Smooth muscle cell (in vitro differentiated cells): Measurements from ENCODE around the gene USHBP1. TPM values are rescaled to one million over a fixed set of nuclear protein-coding genes. Genes with fewer than 3 reads are reported as not detected.

Experiments used
- DNase-seq: peaks from one replicate; lab custom pipeline; 2025; ENCODE audit not compliant: unreplicated experiment; lab: John Stamatoyannopoulos, UW
- H2AFZ ChIP-seq: fragments of 200-600 bp; sonication (generic); 2 replicates; pipeline ENCODE4 v1.6.0; 2016; ENCODE audit warnings: antibody characterized with exemption, low read depth, mild to moderate bottlenecking
- H3F3A ChIP-seq: fragments of 200-600 bp; sonication (generic); 2 replicates; pipeline ENCODE4 v1.6.0; 2017; ENCODE audit warnings: antibody characterized with exemption, low read depth
- H3K27ac ChIP-seq: fragments of 200-600 bp; sonication (generic); 2 replicates; pipeline ENCODE4 v1.5.1; 2016; ENCODE audit warnings: low read depth, mild to moderate bottlenecking
- H3K27me3 ChIP-seq: fragments of 200-600 bp; sonication (generic); 2 replicates; pipeline ENCODE4 v1.6.1; 2016; ENCODE audit warnings: low read depth, mild to moderate bottlenecking
- H3K36me3 ChIP-seq: fragments of 200-600 bp; sonication (generic); 2 replicates; pipeline ENCODE4 v1.5.1; 2016; ENCODE audit warnings: low read depth
- H3K4me1 ChIP-seq: fragments of 200-600 bp; sonication (generic); 2 replicates; pipeline ENCODE4 v1.5.1; 2016; ENCODE audit warnings: low read depth
- H3K4me2 ChIP-seq: fragments of 200-600 bp; sonication (generic); 2 replicates; pipeline ENCODE4 v1.6.0; 2016; ENCODE audit warnings: mild to moderate bottlenecking
- H3K4me3 ChIP-seq: fragments of 200-600 bp; sonication (generic); 2 replicates; pipeline ENCODE4 v1.5.1; 2016; ENCODE audit warnings: mild to moderate bottlenecking
- H3K79me2 ChIP-seq: fragments of 200-600 bp; sonication (generic); 2 replicates; pipeline ENCODE4 v1.6.0; 2016; ENCODE audit warnings: low read depth, mild to moderate bottlenecking
- H3K9ac ChIP-seq: fragments of 200-600 bp; sonication (generic); 2 replicates; pipeline ENCODE4 v1.6.0; 2016; ENCODE audit warnings: low read depth
- H3K9me3 ChIP-seq: fragments of 200-600 bp; sonication (generic); replicated peaks from 2 replicates; pipeline ENCODE4 v1.5.1; 2016; ENCODE audit warnings: low read depth
- H4K20me1 ChIP-seq: fragments of 200-600 bp; sonication (generic); 2 replicates; pipeline ENCODE4 v1.6.0; 2016; ENCODE audit warnings: low read depth
- CTCF ChIP-seq: fragments of 200-600 bp; sonication (generic); IDR thresholded peaks from 2 replicates; pipeline ENCODE4 v1.5.1; 2017; ENCODE audit warnings: borderline replicate concordance, mild to moderate bottlenecking, antibody characterized with exemption; ENCODE audit not compliant: insufficient read depth, poor library complexity, severe bottlenecking
- WGBS: methylation state at CpG from one replicate; pipeline ENCODE4 v1.1.7; 2016; ENCODE audit warnings: low lambda C conversion rate; 5-methylcytosine and 5-hydroxymethylcytosine counted together
- polyA plus RNA-seq: library from polyadenylated mRNA; unstranded; fragments of >200 nt; fragmentation: Nextera tagmentation; extraction: Ambion mirVana; gene quantifications from 2 replicates; pipeline ENCODE4 v1.2.1, GENCODE V29; 2016
- total RNA-seq: library from RNA; depleted of rRNA; stranded (reverse); fragments of >200 nt; gene quantifications from 2 replicates; pipeline ENCODE4 v1.2.3, GENCODE V29; 2014

The USHBP1 gene
- total and polyA plus RNA-seq, 2 experiments from 2014 or later: not detected

GRCh38 chr19:17234911-17235299, 29.6 kb downstream of the USHBP1 start:
- Histone ChIP-seq H3K27ac (no peak overlapping the region), H3K4me2 (peak overlapping the region; percentile 90), H3K9ac (no peak overlapping the region), H3K36me3 (no peaks in the 10 kb centered on the region), H4K20me1 (peaks cover 77% of the 10 kb centered on the region), H3K27me3 (no peaks in the 10 kb centered on the region), H3K4me1 (peaks cover 4% of the 10 kb centered on the region), H2AFZ (no peak overlapping the region), H3K4me3 (peak overlapping the region; percentile 52), H3F3A (peaks cover 33% of the 10 kb centered on the region), H3K9me3 (no peaks in the 10 kb centered on the region), H3K79me2 (peaks cover 36% of the 10 kb centered on the region)
- DNase-seq: no peak
- WGBS: 33% methylated on average over 11 of the region's 11 CpGs
- TF ChIP-seq CTCF: no peak

GRCh38 chr19:17232258-17232657, 32.3 kb downstream of the USHBP1 start:
- Histone ChIP-seq H3F3A (peaks cover 28% of the 10 kb centered on the region), H3K36me3 (no peaks in the 10 kb centered on the region), H3K4me1 (peaks cover 4% of the 10 kb centered on the region), H4K20me1 (peaks cover 51% of the 10 kb centered on the region), H3K9ac (no peak overlapping the region), H3K4me3 (no peak overlapping the region), H3K4me2 (no peak overlapping the region), H3K79me2 (peaks cover 20% of the 10 kb centered on the region), H3K27me3 (no peaks in the 10 kb centered on the region), H2AFZ (no peak overlapping the region), H3K9me3 (no peaks in the 10 kb centered on the region), H3K27ac (no peak overlapping the region)
- WGBS: 98% methylated on average over 25 of the region's 25 CpGs
- no peak for DNase-seq
- no peak for TF ChIP-seq CTCF

GRCh38 chr19:17229890-17230289, 34.7 kb downstream of the USHBP1 start:
- no peak for TF ChIP-seq CTCF
- Histone ChIP-seq H4K20me1 (peaks cover 31% of the 10 kb centered on the region), H3K9me3 (no peaks in the 10 kb centered on the region), H3F3A (peaks cover 15% of the 10 kb centered on the region), H3K27ac (no peak overlapping the region), H3K9ac (no peak overlapping the region), H3K27me3 (no peaks in the 10 kb centered on the region), H3K4me3 (no peak overlapping the region), H3K4me2 (no peak overlapping the region), H2AFZ (no peak overlapping the region), H3K4me1 (peaks cover 5% of the 10 kb centered on the region), H3K36me3 (no peaks in the 10 kb centered on the region), H3K79me2 (peaks cover 11% of the 10 kb centered on the region)
- WGBS: 96% methylated on average over 3 of the region's 3 CpGs
- no peak for DNase-seq

- DNase-seq: no peak
- WGBS: 75% methylated on average over 13 of the region's 13 CpGs
Observed at GRCh38 chr19:17227798-17228367, 36.7 kb downstream of the USHBP1 start.

More at GRCh38 chr19:17227798-17228367, 36.7 kb downstream of the USHBP1 start:
- H2AFZ ChIP-seq: no peak overlapping the region
- H3K4me3 ChIP-seq: no peak overlapping the region
- no peak overlapping the region for H3K4me2 ChIP-seq
- no peaks in the 10 kb centered on the region for H3K27me3 ChIP-seq
- H3K4me1 ChIP-seq: peaks cover 5% of the 10 kb centered on the region
- TF ChIP-seq CTCF: no peak
- H3K36me3 ChIP-seq: no peaks in the 10 kb centered on the region
- no peaks in the 10 kb centered on the region for H3K9me3 ChIP-seq
- H3K27ac ChIP-seq: no peak overlapping the region
- H3K79me2 ChIP-seq: no peaks in the 10 kb centered on the region
- peaks cover 11% of the 10 kb centered on the region for H4K20me1 ChIP-seq
- H3F3A ChIP-seq: peaks cover 17% of the 10 kb centered on the region
- H3K9ac ChIP-seq: no peak overlapping the region
